NB4 (cell line): ENCODE results near the gene INF2.

Source experiments
- POLR2A ChIP-seq: IDR thresholded peaks from 2 replicates; pipeline ENCODE4 v1.6.1; 2011; ENCODE audit warnings: mild to moderate bottlenecking; ENCODE audit not compliant: insufficient read length; ENCODE audit errors: extremely low read depth
- TF ChIP-seq, protein P1 (sequence below): IDR thresholded peaks from one replicate; pipeline ENCODE4 v1.5.1; 2012; ENCODE audit warnings: low read depth, low read length
- TF ChIP-seq, protein P2 (sequence below): IDR thresholded peaks from 2 replicates; pipeline ENCODE4 v1.6.1; 2011; ENCODE audit warnings: low read depth, low read length

- no peak for TF ChIP-seq POLR2A
- TF ChIP-seq, protein P1, sequence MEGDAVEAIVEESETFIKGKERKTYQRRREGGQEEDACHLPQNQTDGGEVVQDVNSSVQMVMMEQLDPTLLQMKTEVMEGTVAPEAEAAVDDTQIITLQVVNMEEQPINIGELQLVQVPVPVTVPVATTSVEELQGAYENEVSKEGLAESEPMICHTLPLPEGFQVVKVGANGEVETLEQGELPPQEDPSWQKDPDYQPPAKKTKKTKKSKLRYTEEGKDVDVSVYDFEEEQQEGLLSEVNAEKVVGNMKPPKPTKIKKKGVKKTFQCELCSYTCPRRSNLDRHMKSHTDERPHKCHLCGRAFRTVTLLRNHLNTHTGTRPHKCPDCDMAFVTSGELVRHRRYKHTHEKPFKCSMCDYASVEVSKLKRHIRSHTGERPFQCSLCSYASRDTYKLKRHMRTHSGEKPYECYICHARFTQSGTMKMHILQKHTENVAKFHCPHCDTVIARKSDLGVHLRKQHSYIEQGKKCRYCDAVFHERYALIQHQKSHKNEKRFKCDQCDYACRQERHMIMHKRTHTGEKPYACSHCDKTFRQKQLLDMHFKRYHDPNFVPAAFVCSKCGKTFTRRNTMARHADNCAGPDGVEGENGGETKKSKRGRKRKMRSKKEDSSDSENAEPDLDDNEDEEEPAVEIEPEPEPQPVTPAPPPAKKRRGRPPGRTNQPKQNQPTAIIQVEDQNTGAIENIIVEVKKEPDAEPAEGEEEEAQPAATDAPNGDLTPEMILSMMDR = no peak
- TF ChIP-seq, protein P2, sequence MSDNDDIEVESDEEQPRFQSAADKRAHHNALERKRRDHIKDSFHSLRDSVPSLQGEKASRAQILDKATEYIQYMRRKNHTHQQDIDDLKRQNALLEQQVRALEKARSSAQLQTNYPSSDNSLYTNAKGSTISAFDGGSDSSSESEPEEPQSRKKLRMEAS = no peak
Observed at GRCh38 chr14:104684449-104684821, 5.0 kb upstream of the INF2 start.
